ENCODE results near the gene PIK3R1.
A peak's percentile ranks its signal among the peaks of the same experiment; 100 is the strongest.

The PIK3R1 gene

GRCh38 chr5:68330574-68330973 lies 115.0 kb downstream of the PIK3R1 start:
- no peak overlapping the region for H3K4me2 ChIP-seq (ENCODE audit: low read length)
- no peaks in the 10 kb centered on the region for H3K9me3 ChIP-seq (ENCODE audit: control insufficient read depth, insufficient read depth, low read length)
- no peak overlapping the region for H3K27ac ChIP-seq (ENCODE audit: low read depth, low read length)
- H3K4me1 ChIP-seq (ENCODE audit: control insufficient read depth, low read length), result peaks cover 19% of the 10 kb centered on the region
- H3F3A ChIP-seq (ENCODE audit: control insufficient read depth, insufficient read depth), result no peaks in the 10 kb centered on the region
- no peaks in the 10 kb centered on the region for H3K9me2 ChIP-seq (replicated peaks; ENCODE audit: control insufficient read depth, low read length)
- H3K4me3 ChIP-seq (ENCODE audit: low read length), result no peak overlapping the region
- H3K36me3 ChIP-seq (ENCODE audit: control insufficient read depth, low read length), result no peaks in the 10 kb centered on the region
- H3K79me2 ChIP-seq (ENCODE audit: control insufficient read depth, low read length), result no peaks in the 10 kb centered on the region
- no peak for TF ChIP-seq CTCF (IDR thresholded peaks at IDR 0.05; ENCODE audit: low read depth, low read length, poor library complexity, severe bottlenecking)
- TF ChIP-seq EZH2phosphoT487 (IDR thresholded peaks at IDR 0.05; ENCODE audit: borderline replicate concordance, low read length), result no peak
- H4K20me1 ChIP-seq (ENCODE audit: control insufficient read depth, insufficient read depth, low read depth, low read length), result no peaks in the 10 kb centered on the region
- no peaks in the 10 kb centered on the region for H3K27me3 ChIP-seq (ENCODE audit: control insufficient read depth, low read length)

DNA sequence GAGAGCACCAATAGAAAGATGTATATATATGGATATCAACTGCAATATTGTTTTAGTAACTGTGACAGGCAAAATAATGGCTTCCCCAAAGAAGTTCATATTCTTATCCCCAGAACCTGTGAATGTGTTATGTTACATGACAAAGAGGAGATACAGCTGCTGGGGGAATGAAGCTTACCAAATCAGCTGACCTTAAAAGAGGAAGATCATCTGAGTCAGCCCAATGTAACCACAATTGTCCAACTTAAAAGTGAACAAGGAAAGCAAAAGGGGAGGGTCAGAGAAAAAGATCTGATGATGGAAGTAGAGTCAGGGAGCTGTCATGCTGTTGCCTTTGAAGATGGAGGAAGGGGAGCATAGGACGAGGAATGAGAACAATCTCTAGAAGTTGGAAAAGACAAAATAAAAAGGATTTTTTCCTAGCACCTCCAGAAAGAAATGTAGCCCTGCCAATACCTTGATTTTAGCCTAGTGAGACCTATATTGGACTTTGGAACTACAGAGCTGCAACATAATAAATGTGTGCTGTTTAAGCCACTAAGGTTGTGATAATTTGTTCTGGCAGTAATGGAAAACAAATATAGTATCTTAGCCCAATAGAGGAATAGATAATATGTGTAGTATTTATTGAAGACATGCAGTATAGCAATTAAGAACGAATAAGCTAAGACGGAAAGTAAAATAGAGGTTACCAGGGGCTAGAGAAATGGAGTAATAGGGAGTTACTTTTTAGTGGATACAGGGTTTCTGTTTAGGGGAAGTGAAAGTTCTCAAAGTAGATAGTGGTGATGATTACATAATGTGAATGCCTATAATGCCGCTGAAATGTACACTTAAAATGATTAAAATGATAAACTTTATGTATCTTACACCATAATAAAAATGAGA lies 115.9 kb downstream of the PIK3R1 start:
- H3K27me3 ChIP-seq (ENCODE audit: control insufficient read depth, low read length), result no peaks in the 10 kb centered on the region
- peaks cover 19% of the 10 kb centered on the region for H3K4me1 ChIP-seq (ENCODE audit: control insufficient read depth, low read length)
- H3K27ac ChIP-seq (ENCODE audit: low read depth, low read length), result no peak overlapping the region
- H3K4me3 ChIP-seq (ENCODE audit: low read length), result no peak overlapping the region
- no peaks in the 10 kb centered on the region for H3K36me3 ChIP-seq (ENCODE audit: control insufficient read depth, low read length)
- no peaks in the 10 kb centered on the region for H3K79me2 ChIP-seq (ENCODE audit: control insufficient read depth, low read length)
- H3K4me2 ChIP-seq (ENCODE audit: low read length), result peak overlapping the region; percentile 32; the same call in 1 of the 2 replicates
- TF ChIP-seq EZH2phosphoT487 (IDR thresholded peaks at IDR 0.05; ENCODE audit: borderline replicate concordance, low read length), result no peak
- no peak for TF ChIP-seq CTCF (IDR thresholded peaks at IDR 0.05; ENCODE audit: low read depth, low read length, poor library complexity, severe bottlenecking)
- no peaks in the 10 kb centered on the region for H4K20me1 ChIP-seq (ENCODE audit: control insufficient read depth, insufficient read depth, low read depth, low read length)
- no peaks in the 10 kb centered on the region for H3K9me3 ChIP-seq (ENCODE audit: control insufficient read depth, insufficient read depth, low read length)
- no peaks in the 10 kb centered on the region for H3F3A ChIP-seq (ENCODE audit: control insufficient read depth, insufficient read depth)
- H3K9me2 ChIP-seq (replicated peaks; ENCODE audit: control insufficient read depth, low read length), result no peaks in the 10 kb centered on the region

DNA sequence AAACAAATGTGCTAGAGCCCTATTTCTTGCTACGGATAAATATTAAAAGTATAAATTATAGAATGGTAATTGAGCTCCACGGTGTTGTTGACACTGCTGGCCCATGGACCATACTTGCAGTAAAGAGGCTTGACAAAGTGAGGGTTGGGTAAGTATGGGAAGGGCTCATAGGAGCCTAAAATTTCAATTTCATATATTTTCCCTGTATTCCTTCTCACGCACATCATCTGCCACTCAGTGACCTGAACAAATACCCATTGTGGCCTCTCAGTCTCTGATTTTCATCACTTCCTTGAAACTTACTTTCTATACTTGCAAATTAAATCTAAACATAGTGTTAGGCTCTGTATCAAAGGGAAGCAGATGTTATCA lies 116.5 kb downstream of the PIK3R1 start:
- no peaks in the 10 kb centered on the region for H3K79me2 ChIP-seq (ENCODE audit: control insufficient read depth, low read length)
- no peaks in the 10 kb centered on the region for H3K9me3 ChIP-seq (ENCODE audit: control insufficient read depth, insufficient read depth, low read length)
- peaks cover 19% of the 10 kb centered on the region for H3K4me1 ChIP-seq (ENCODE audit: control insufficient read depth, low read length)
- no peaks in the 10 kb centered on the region for H3K9me2 ChIP-seq (replicated peaks; ENCODE audit: control insufficient read depth, low read length)
- peak overlapping the region; percentile 32 for H3K4me2 ChIP-seq (ENCODE audit: low read length)
- no peaks in the 10 kb centered on the region for H4K20me1 ChIP-seq (ENCODE audit: control insufficient read depth, insufficient read depth, low read depth, low read length)
- no peak overlapping the region for H3K4me3 ChIP-seq (ENCODE audit: low read length)
- H3K27me3 ChIP-seq (ENCODE audit: control insufficient read depth, low read length), result no peaks in the 10 kb centered on the region
- no peaks in the 10 kb centered on the region for H3K36me3 ChIP-seq (ENCODE audit: control insufficient read depth, low read length)
- no peaks in the 10 kb centered on the region for H3F3A ChIP-seq (ENCODE audit: control insufficient read depth, insufficient read depth)
- H3K27ac ChIP-seq (ENCODE audit: low read depth, low read length), result no peak overlapping the region
- no peak for TF ChIP-seq EZH2phosphoT487 (IDR thresholded peaks at IDR 0.05; ENCODE audit: borderline replicate concordance, low read length)
- TF ChIP-seq CTCF (IDR thresholded peaks at IDR 0.05; ENCODE audit: low read depth, low read length, poor library complexity, severe bottlenecking), result no peak
